GM18951 (cell line): ENCODE results near the gene STRN3.
"Not testable (repeated sequence)": the region's sequence is repeated elsewhere in the genome, so short reads cannot be mapped to it uniquely, and the experiment has no call there.

Experiments
- POLR2A ChIP-seq: IDR thresholded peaks from 4 replicates; pipeline ENCODE4 v1.6.1; 2011; ENCODE audit warnings: mild to moderate bottlenecking; ENCODE audit not compliant: insufficient read length, insufficient read depth; ENCODE audit errors: extremely low read depth
- in situ Hi-C: fragments of 300-500 bp; cut with MboI; formaldehyde crosslinking; loops from one replicate; pipeline ENCODE4 v1.12.0; 2022; ENCODE audit warnings: low sequenced_read_pairs, mixed read lengths, inconsistent platforms; ENCODE audit not compliant: unreplicated experiment

Gene STRN3

GRCh38 chr14:31026077-31026449, at the start of gene STRN3:
Gene STRN3 (minus strand): TSS chr14:31026379. CDS start chr14:31026185, 194 bp downstream.
- in situ Hi-C loops, result no loop called here
- no peak for TF ChIP-seq POLR2A

GRCh38 chr14:31075144-31075543, 49.0 kb upstream of the STRN3 start:
- in situ Hi-C loops, result loop anchor here (10.0 to 25.0 kb wide), 2 partner anchors 90 to 413 kb away; no protein-coding TSS in a partner anchor
- TF ChIP-seq POLR2A, result no peak

GRCh38 chr14:31071151-31071550, 45.0 kb upstream of the STRN3 start:
- TF ChIP-seq POLR2A, result no peak
- in situ Hi-C loops, result loop anchor here (10.0 kb wide), 1 partner anchor 86 kb away; no protein-coding TSS in a partner anchor

GRCh38 chr14:31070431-31070830, 44.3 kb upstream of the STRN3 start:
- in situ Hi-C loops, result loop anchor here (10.0 kb wide), 1 partner anchor 86 kb away; no protein-coding TSS in a partner anchor
- TF ChIP-seq POLR2A, result no peak

GRCh38 chr14:31069343-31069742, 43.2 kb upstream of the STRN3 start:
- no peak for TF ChIP-seq POLR2A
- in situ Hi-C loops, result no loop called here

- in situ Hi-C loops, result no loop called here
- no peak for TF ChIP-seq POLR2A
Observed at GRCh38 chr14:31068235-31068634, 42.1 kb upstream of the STRN3 start.

- in situ Hi-C loops, result not testable (repeated sequence)
Observed at GRCh38 chr14:31062908-31063307, 36.7 kb upstream of the STRN3 start.

GRCh38 chr14:31060253-31060875, 34.2 kb upstream of the STRN3 start:
- no peak for TF ChIP-seq POLR2A
- in situ Hi-C loops, result no loop called here

GRCh38 chr14:31059152-31059924, 33.2 kb upstream of the STRN3 start:
- in situ Hi-C loops, result no loop called here
- TF ChIP-seq POLR2A, result no peak

- in situ Hi-C loops, result no loop called here
- no peak for TF ChIP-seq POLR2A
Observed at GRCh38 chr14:31057701-31058364, 31.7 kb upstream of the STRN3 start.

GRCh38 chr14:31057035-31057434, 30.9 kb upstream of the STRN3 start:
- no peak for TF ChIP-seq POLR2A

GRCh38 chr14:31052905-31053586, 26.9 kb upstream of the STRN3 start:
- in situ Hi-C loops, result not testable (repeated sequence)

More at GRCh38 chr14:31057035-31057434, 30.9 kb upstream of the STRN3 start:
- in situ Hi-C loops, result no loop called here

GRCh38 chr14:31051511-31051910, 25.3 kb upstream of the STRN3 start:
- TF ChIP-seq POLR2A, result no peak
- in situ Hi-C loops, result no loop called here

GRCh38 chr14:31051023-31051422, 24.8 kb upstream of the STRN3 start:
- TF ChIP-seq POLR2A, result no peak
- in situ Hi-C loops, result no loop called here
